ENCODE data around the gene FDX2.

GRCh38 chr19:10293637-10294367 is 22.0 kb downstream of the FDX2 start:
- TF ChIP-seq POLR2A (IDR thresholded peaks at IDR 0.05): no peak
- TF ChIP-seq CTCF (IDR thresholded peaks at IDR 0.05): no peak
